Kidney (tissue), 14 donors: Measurements from ENCODE around the gene SMAD9. TPM values are rescaled to one million over a fixed set of nuclear protein-coding genes. Genes with fewer than 3 reads are reported as not detected.

Experiments
- DNase-seq, 5 donors: peaks; one replicate each; pipeline ENCODE4 v3.0.0-alpha.2; 2013 to 2020
- FAIRE-seq: peaks from 2 replicates; lab custom pipeline; 2012; peaks lifted over from hg19 to GRCh38; lab: Jason Lieb, UNC
- H3K27ac ChIP-seq, 2 donors: one replicate each; pipeline ENCODE4 v1.7.0; 2013; ENCODE audit warnings: low read depth in 2 of 2, low read length in 2 of 2, inconsistent platforms in 1 of 2
- H3K27me3 ChIP-seq: one replicate; pipeline ENCODE4 v1.7.1; 2013; ENCODE audit warnings: low read length, inconsistent platforms; ENCODE audit not compliant: control insufficient read depth, insufficient read depth
- H3K36me3 ChIP-seq, 3 donors: one replicate each; pipeline versions ENCODE4 v1.7.0 to v1.7.1; 2013; ENCODE audit warnings: low read length in 3 of 3, control low read depth in 1 of 3, inconsistent platforms in 1 of 3; ENCODE audit not compliant: insufficient read depth in 3 of 3, control insufficient read depth in 2 of 3
- H3K4me1 ChIP-seq, 3 donors: one replicate each; pipeline versions ENCODE4 v1.7.0 to v1.7.1; 2013; ENCODE audit warnings: low read length in 3 of 3, inconsistent platforms in 1 of 3, low read depth in 1 of 3; ENCODE audit not compliant: control insufficient read depth in 2 of 3, insufficient read depth in 2 of 3
- H3K4me3 ChIP-seq, 3 donors: one replicate each; pipeline versions ENCODE4 v1.7.0 to v1.8.1; 2013; ENCODE audit warnings: low read length in 3 of 3, control low read depth in 1 of 3, inconsistent platforms in 1 of 3
- H3K9ac ChIP-seq, 3 donors: one replicate each; pipeline versions ENCODE4 v1.7.0 to v1.7.1; 2013; ENCODE audit warnings: low read length in 3 of 3, control low read depth in 1 of 3, inconsistent platforms in 1 of 3
- H3K9me3 ChIP-seq, 3 donors: one replicate each; pipeline versions ENCODE4 v1.7.0 to v1.7.1; 2013; ENCODE audit warnings: low read length in 3 of 3, control low read depth in 1 of 3, inconsistent platforms in 1 of 3; ENCODE audit not compliant: control insufficient read depth in 2 of 3, insufficient read depth in 1 of 3
- intact Hi-C: fragments of 100-400 bp; cut with DNase I; formaldehyde crosslinking; loops from one replicate; pipeline ENCODE4 v1.11.1; 2022
- polyA plus RNA-seq: library from polyadenylated mRNA; stranded (reverse); fragments of 350-450 nt; fragmentation: Illumina TruSeq; extraction: RNeasy Lipid Tissue Mini Kit (QIAGEN cat#74804); gene quantifications from one replicate; pipeline ENCODE4 v1.2.3, GENCODE V29; 2014; ENCODE audit warnings: low read depth, low replicate concordance; ENCODE audit not compliant: insufficient read depth
- total RNA-seq: library from RNA; stranded (reverse); fragmentation: NEBNext Ultra II Directional; extraction: Animal tissue kit (Norgen Biotek cat#: 25700); gene quantifications from one replicate; pipeline ENCODE4 v1.2.1, GENCODE V29; 2021
- TF ChIP-seq, protein P1 (sequence below): IDR thresholded peaks from 3 replicates; pipeline ENCODE4 v1.5.1; 2012; ENCODE audit warnings: mild to moderate bottlenecking, moderate library complexity, borderline replicate concordance; ENCODE audit not compliant: insufficient read depth; ENCODE audit errors: extremely low read depth
- donor health status: control.
- donor health status: control.
- donor health status: control.
- donor health status: control.
- donor health status: control.
- donor health status: DM: yes; HTN: yes; CAD: no.
- donor health status: Normal renal cell carcinoma (clear cell type).

The SMAD9 gene
- total and polyA plus RNA-seq, 2 donors from 2014 or later = 3.5 to 13.1 TPM

DNA sequence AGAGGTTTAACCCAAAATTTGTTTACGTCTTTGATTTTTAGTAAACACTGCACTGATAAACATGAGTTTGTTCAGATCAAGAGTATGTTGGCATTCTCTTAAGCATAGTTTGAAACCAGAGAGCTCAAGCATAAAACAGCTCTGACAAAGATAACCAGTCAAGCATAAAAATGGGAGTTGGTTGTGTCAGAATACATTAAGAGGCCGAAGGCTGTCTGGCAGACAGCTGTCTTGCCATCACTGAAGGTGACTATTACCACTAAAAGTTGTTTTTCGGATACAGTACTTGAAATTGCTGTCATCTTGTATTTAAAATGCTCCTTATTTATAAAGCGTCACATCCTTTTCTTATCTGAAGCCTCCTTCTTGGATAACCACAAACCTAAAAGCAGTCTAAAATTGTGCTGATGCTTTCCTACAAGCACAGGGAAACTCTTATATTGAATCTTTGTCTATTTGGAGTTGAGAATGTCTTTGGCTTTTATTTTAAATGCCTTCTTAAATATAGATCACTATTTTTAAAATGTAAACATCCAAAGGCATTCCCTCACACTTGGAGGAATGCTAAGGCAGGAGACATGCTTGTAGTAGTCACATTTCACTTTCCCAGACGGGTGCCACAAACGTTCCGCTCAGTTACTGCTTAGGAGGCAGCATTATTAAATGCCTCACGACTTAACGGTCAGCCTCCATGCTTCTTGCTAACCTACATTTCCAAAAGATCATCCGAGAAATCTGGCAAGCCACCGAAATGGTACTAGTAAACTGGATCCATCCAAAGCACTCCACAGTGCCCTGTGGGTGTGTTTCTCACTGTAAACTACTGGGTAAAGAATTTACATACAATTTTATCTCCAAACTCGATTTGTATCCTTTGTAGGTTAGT is 1.5 kb downstream of the SMAD9 start:
- DNase-seq = peak in 4 of 5 donors; percentile 36 to 73 (median 57)
- no peaks in the 10 kb centered on the region for H3K36me3 ChIP-seq
- intact Hi-C loops = no loop called here
- H3K27me3 ChIP-seq = no peaks in the 10 kb centered on the region
- H3K4me3 ChIP-seq = peak overlapping the region; percentile 58 to 78 (median 67)
- no peaks in the 10 kb centered on the region for H3K9me3 ChIP-seq
- no peak for FAIRE-seq
- peak overlapping the region; percentile 18 to 71 for H3K27ac ChIP-seq
- TF ChIP-seq, protein P1, sequence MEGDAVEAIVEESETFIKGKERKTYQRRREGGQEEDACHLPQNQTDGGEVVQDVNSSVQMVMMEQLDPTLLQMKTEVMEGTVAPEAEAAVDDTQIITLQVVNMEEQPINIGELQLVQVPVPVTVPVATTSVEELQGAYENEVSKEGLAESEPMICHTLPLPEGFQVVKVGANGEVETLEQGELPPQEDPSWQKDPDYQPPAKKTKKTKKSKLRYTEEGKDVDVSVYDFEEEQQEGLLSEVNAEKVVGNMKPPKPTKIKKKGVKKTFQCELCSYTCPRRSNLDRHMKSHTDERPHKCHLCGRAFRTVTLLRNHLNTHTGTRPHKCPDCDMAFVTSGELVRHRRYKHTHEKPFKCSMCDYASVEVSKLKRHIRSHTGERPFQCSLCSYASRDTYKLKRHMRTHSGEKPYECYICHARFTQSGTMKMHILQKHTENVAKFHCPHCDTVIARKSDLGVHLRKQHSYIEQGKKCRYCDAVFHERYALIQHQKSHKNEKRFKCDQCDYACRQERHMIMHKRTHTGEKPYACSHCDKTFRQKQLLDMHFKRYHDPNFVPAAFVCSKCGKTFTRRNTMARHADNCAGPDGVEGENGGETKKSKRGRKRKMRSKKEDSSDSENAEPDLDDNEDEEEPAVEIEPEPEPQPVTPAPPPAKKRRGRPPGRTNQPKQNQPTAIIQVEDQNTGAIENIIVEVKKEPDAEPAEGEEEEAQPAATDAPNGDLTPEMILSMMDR = no peak
- H3K9ac ChIP-seq = peak overlapping the region in 2 of 3 donors; percentile 7 to 42
- H3K4me1 ChIP-seq = peaks cover 0 to 12% (median 2%) of the 10 kb centered on the region in 3 donors

GRCh38 chr13:36917311-36917710 is 2.7 kb downstream of the SMAD9 start:
- TF ChIP-seq, protein P1 = no peak
- DNase-seq = peak in 2 of 5 donors; percentile 57 to 84
- Histone ChIP-seq H3K9me3 (no peaks in the 10 kb centered on the region), H3K27me3 (no peaks in the 10 kb centered on the region), H3K36me3 (no peaks in the 10 kb centered on the region), H3K9ac (no peak overlapping the region), H3K4me3 (no peak overlapping the region), H3K4me1 (peaks cover 0 to 12% (median 2%) of the 10 kb centered on the region in 3 donors), H3K27ac (no peak overlapping the region)
- intact Hi-C loops = no loop called here
- FAIRE-seq = no peak

DNA sequence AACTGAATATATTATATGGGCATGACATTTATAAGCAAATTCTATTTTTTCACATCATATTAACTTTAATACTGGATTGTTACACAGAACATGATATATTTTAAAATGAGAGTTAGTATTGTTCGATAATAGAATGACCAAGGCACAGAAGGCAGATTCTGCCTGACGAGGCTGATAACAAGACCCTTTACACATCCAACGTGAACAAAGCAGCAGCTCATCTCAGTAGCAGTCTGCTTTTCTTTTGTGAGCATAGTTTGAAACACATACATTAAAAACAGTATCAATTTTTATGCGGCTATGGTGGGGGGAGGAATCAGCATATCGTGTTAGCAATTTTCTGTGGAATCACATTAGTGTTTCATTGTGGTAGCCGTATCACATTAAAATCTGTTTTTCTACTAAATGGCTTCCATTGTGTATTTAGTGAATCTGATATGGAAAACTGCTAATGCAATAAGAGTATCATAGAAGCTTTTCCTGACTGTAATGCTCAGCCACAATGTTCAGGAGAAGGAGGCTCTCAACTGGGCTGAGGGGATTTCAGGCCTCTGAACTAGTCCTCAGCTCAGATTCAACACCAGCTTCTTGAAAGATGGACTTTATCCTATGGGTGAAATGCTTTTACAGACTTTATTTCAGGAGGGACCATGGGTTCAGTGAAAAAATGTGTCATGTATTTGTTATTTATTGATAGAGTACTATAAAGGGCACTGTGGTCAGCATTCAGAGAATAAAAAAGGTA is 4.0 kb downstream of the SMAD9 start:
- Histone ChIP-seq H3K4me3 (no peak overlapping the region), H3K9me3 (no peaks in the 10 kb centered on the region), H3K27me3 (no peaks in the 10 kb centered on the region), H3K27ac (no peak overlapping the region), H3K36me3 (no peaks in the 10 kb centered on the region), H3K4me1 (peaks cover 0 to 12% (median 2%) of the 10 kb centered on the region in 3 donors), H3K9ac (no peak overlapping the region)
- DNase-seq = peak in 2 of 5 donors; percentile 20 to 21
- no peak for FAIRE-seq
- intact Hi-C loops = no loop called here
- TF ChIP-seq, protein P1 = no peak
